Right lung (tissue), 5 donors: ENCODE results near the gene KRTDAP. TPM values are rescaled to one million over a fixed set of nuclear protein-coding genes. Genes with fewer than 3 reads are reported as not detected.
"Not testable (repeated sequence)": the region's sequence is repeated elsewhere in the genome, so short reads cannot be mapped to it uniquely, and the experiment has no call there.

Experiments
- DNase-seq, 2 donors: peaks; one replicate each; pipeline ENCODE4 v3.0.0-alpha.2; 2013
- polyA plus RNA-seq, 5 donors: library from polyadenylated mRNA; unstranded; fragments of 120-200 nt; gene quantifications; one replicate each; pipeline versions ENCODE4 v1.2.1 to v1.2.3, GENCODE V29; 2013; ENCODE audit warnings: inconsistent platforms in 1 of 5, low replicate concordance in 1 of 5; ENCODE audit not compliant: insufficient read length in 5 of 5, insufficient read depth in 1 of 5

The KRTDAP gene
- polyA plus RNA-seq, 5 donors, result 0.69 to 1.8 (median 1.4) TPM

- DNase-seq, result no peak
Measured at GRCh38 chr19:35486268-35486708, 4.0 kb downstream of the KRTDAP start.

GRCh38 chr19:35484252-35485036, 5.8 kb downstream of the KRTDAP start:
- DNase-seq, result no peak

- no peak for DNase-seq
Measured at GRCh38 chr19:35483089-35483488, 7.2 kb downstream of the KRTDAP start.

DNA sequence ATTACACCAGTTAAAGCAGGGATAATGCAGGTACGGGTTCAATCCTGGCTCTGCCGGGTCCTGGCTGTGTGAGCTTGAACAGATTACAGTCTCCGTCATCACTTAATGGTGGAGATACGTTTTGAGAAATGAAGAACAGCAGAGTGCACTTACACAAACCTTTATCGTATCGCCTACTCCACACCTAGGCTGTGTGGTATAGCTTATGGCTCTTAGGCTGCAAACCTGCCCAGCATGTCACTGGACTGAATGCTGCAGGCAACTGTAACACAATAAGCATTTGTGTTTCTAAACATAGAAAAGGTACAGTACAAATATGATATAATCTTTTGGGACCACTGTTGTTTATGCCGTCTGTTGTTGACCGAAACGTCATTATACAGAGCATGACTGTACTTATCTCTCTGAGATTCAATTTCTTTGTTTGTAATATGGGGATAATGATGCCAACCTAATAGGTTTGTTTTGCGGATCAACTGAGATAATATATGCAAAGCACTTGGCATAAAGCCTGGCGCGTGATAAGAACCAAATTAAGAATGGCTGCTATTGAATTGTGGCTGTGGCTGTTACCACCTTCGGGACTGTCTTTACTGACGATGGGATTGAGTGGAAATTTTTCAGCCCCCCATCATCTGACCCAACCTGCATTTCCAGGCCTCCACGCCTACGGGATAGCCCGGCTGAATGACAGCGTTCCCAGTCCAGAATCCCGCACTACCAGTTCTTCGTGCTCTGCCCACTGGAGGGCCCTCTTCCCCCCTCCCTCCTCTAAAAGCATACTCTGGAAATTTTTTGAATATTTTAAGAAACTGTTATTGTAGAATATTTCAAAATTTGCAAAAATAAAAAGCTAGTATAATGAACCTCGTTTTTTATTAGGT, 11.2 kb downstream of the KRTDAP start:
- no peak for DNase-seq

DNA sequence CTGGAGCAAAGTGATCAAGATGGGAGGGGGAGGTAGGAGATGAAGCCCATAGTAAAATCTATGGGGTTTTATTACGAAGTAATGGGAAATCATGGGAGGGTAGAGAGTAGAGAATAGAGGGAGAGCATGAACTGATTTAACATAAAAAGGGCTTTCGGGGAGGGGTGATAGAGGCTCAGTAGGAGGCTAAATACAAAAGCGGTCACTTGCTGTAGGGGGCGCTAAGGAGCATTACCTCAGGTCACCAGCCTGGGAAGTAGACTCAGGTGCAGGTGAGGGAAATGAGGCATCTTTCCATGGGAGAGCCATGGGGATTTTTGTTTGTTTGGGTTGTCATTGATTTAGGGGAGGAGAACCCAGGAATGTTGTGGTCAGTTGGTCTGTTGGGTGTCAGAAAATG, 14.1 kb downstream of the KRTDAP start:
- no peak for DNase-seq

DNA sequence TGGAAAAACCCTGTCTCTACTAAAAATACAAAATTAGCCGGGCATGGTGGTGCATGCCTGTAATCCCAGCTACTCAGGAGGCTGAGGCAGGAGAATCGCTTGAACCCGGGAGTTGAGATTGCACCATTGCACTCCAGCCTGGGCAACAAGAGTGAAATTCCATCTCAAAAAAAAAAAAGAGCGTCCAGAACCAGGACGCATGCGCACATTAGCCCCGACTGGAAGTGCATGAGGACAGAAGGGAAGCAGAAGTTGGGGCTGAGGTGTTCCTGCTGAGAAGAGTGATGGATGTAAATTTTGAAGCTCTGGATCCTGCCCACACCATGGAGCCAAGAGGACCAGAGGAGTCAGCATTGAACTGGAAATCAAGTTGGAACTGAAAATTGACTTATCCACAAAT, 15.7 kb downstream of the KRTDAP start:
- not testable (repeated sequence) for DNase-seq

GRCh38 chr19:35474104-35474503, 16.2 kb downstream of the KRTDAP start:
- no peak for DNase-seq

- no peak for DNase-seq
Measured at GRCh38 chr19:35471946-35472345, 18.3 kb downstream of the KRTDAP start.

DNA sequence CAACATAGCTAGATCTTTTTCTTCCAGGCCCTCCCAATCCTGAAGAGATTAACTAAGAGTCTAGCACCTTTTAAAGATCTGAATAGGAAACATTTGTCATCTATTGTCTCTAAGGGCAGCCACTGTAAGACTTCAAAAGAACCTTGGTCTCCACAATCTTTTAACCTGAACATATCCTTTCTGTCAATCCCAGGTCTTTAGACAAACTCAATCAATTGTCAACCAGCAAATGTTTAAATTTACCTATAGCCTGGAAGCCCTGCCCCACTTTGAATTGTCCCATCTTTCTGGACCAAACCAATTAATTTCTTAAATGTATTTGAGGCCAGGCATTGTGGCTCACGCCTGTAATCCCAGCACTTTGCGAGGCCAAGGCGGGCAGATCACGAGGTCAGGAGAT, 19.2 kb downstream of the KRTDAP start:
- DNase-seq, result not testable (repeated sequence)

DNA sequence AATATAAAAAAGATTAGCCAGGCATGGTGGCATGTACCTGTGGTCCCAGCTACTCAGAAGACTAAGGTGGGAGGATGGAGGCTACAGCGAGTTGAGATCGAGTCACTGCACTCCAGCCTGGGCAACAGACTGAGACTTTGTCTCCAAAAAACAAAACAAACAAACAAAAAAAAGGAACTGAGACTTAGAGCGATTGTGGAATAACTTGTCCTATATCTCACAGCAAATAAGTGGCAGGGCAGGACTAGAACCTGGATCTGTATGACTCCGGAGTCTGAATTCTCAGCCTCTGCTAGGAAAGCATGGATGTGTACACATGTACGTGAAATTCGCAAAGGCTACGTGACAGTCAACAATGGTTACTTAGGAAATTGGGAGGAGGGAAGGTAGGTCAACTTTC, 20.1 kb downstream of the KRTDAP start:
- no peak for DNase-seq

- peak in 1 of 2 donors; percentile 30 for DNase-seq
Measured at GRCh38 chr19:35468637-35469036, 21.6 kb downstream of the KRTDAP start.

- no peak for DNase-seq
Measured at GRCh38 chr19:35466259-35466658, 24.0 kb downstream of the KRTDAP start.

DNA sequence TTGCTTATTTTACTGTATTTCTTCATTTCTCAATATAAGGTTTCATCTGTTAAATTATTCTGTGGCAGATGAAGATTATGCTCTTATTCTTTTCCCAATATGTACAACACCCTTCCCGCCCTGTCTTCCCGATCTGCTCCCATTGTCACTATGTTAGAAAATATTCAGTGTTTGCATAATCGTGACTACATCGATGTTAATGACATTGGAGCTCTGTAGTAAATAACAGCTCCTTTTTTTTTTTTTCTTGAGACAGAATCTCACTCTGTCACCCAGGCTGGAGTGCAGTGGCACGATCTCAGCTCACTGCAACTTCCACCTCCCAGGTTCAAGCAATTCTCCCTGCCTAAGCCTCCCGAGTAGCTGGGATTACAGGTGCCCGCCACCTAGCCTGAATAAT, 27.3 kb downstream of the KRTDAP start:
- not testable (repeated sequence) for DNase-seq

DNA sequence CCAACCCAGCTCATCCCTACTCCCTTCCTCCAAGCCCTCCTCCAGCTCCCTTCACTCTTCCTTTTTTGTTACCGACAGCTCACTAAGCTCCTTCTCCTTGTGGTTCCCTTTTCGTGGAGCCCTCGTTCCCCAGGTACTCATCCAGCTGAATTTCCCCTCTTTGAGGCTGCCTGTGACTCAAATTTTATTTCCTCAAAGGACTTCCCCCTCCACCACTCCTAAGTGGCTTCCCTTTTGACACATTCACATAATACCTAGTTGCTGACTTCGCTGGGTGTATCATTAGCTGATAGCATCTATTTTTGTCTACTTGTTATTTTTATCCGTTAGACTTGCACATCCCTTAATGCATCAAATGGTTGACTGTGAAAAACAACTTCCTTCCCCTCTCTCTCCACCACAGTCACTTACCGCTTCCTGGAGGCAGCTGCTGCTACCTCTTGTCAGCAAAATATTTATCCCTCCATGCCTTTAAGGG, 27.7 kb downstream of the KRTDAP start:
- no peak for DNase-seq

- DNase-seq, result not testable (repeated sequence)
Measured at GRCh38 chr19:35461788-35462187, 28.5 kb downstream of the KRTDAP start.

- DNase-seq, result no peak
Measured at GRCh38 chr19:35461060-35461459, 29.2 kb downstream of the KRTDAP start.

DNA sequence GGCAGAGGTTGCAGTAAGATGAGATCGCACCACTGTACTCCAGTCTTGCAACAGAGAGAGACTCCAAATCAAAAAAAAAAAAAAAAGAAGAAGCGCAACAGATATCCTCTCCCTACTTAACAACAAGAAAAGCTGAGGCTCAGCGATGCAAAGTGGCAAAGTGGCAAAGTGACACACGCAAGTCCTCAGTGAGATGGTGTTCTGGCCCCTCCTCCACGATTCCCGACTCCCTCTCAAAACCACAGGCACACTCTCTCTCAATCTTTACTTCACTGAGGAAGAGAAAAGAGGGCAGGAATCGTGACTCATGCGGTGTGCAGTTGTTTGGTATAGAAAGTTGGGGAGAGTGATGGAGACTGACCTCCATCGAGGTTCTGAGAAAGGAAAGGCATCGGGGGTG, 29.7 kb downstream of the KRTDAP start:
- DNase-seq, result no peak

- peak; percentile 90 to 93 for DNase-seq
Measured at GRCh38 chr19:35459414-35460082, 30.7 kb downstream of the KRTDAP start.

GRCh38 chr19:35458731-35459391, 31.4 kb downstream of the KRTDAP start:
- DNase-seq, result peak; percentile 85 to 88

GRCh38 chr19:35458192-35458591, 32.1 kb downstream of the KRTDAP start:
- no peak for DNase-seq

DNA sequence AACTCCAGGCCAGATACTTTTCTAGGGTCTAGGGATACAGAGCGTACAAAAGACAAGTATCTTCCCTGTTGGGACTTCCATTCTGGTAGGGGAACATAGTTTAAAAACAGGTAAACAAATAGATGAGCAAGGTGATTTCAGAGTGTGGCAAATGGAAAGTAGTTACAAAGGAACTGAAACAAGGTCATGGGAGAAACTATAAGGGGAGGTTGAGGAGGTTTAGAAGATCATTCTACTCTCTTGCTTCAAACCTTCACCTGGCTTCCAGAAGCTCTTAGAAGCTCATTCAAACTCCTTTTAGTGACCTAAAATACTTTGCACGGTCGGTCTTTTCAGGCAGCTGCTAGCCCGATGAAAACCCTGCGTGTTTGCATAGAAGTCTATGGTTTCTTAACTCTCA, 33.1 kb downstream of the KRTDAP start:
- DNase-seq, result no peak
